NCI-H1436 (cell line): ENCODE results near the gene SLC23A2.

Experiments used
- DNase-seq: peaks from one replicate; lab custom pipeline; 2025; lab: John Stamatoyannopoulos, UW

SLC23A2 gene

GRCh38 chr20:4844751-4845465 is 156.4 kb downstream of the SLC23A2 start:
- DNase-seq = no peak

GRCh38 chr20:4844325-4844724 is 157.0 kb downstream of the SLC23A2 start:
- no peak for DNase-seq

- DNase-seq = no peak
Observed at GRCh38 chr20:4840801-4841200, 160.5 kb downstream of the SLC23A2 start.

DNA sequence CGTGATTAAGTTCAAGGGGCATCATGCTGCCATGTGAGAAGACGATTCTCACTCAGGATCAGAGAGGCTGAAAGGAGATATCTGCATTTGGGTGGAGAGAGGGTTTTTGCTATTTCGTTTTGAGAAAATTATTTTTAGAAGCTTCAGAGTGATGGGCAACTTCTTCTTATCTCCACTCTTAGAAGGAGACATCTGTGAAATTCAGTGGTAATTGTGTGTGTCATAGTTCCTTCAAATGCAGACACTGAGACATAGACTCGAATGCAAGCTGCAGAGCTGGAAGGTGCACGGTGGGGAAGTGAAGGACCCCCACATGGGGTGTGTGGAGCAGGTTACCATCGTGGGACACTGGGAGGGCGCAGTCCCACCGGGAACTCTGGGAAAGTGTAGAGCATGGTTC is 162.8 kb downstream of the SLC23A2 start:
- no peak for DNase-seq

GRCh38 chr20:4837760-4838159 is 163.6 kb downstream of the SLC23A2 start:
- DNase-seq = no peak

- no peak for DNase-seq
Observed at GRCh38 chr20:4836935-4837334, 164.4 kb downstream of the SLC23A2 start.

DNA sequence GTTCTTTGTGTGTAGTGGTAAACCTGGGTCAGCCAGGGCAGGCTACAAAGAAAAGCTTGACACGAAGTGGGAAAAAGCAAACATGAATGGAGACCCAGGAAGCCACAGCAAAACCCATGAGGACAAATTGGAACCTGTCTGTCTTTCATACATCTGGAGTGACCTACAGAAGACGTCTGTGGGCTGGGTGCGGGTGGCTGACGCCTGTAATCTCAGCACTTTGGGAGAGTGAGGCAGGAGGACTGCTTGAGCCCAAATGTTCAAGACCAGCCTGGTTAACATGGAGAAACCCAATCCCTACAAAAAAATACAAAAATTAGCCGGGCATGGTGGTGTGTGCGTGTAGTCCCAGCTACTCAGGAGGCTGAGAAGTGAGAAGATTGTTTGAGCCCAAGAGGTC is 164.8 kb downstream of the SLC23A2 start:
- no peak for DNase-seq

GRCh38 chr20:4835244-4836177 is 165.8 kb downstream of the SLC23A2 start:
- DNase-seq = no peak

DNA sequence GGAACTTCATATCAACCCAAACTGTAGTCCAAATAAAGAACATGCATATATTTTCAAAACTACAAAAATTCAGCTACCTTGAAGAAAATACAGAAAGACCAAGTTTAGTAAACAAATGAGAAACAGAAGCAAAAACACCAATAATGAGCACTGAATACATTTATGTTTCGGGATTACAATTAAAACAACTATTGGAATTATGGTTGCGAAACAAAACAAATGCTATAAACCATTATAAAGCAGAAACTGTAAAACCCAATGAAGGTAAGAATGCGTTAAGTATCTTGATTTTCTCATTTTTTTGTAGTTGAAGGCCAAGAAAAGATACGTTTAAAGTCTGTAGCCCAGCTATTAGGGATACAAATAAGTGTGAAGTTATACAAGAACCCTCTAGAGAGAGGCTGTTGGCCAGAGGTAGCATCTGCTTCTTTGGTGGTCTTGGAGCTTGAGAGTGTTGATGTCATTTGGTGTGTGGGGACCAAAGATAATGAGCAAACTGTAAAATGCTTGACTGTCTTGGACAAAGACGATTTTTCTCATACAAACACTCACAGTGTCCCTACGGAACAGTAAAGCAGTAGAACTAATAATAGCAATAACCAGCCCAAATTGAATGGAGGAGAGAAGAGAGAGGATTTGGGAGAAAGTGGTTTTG is 168.1 kb downstream of the SLC23A2 start:
- no peak for DNase-seq

GRCh38 chr20:4832469-4832868 is 168.8 kb downstream of the SLC23A2 start:
- no peak for DNase-seq

- DNase-seq = no peak
Observed at GRCh38 chr20:4830696-4831095, 170.6 kb downstream of the SLC23A2 start.

DNA sequence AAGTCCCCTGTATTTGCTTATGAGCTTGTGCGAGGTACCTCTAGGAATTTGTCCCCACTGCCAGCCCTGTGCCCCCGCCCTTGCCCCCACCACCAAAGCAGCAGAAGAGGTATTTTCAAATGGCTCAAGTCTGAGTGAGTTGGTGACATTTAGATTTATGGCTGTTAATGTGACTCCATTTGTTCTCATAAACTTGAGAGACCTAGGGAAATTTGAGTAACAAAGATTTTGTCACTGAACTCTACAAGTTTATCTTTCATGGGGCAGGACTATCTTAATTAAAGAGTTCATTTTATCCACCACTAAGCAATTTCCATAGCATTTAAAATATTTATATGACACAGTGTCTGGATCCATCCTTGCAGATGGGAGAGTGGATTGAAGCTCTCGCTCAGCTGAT is 171.1 kb downstream of the SLC23A2 start:
- no peak for DNase-seq

GRCh38 chr20:4829514-4830215 is 171.6 kb downstream of the SLC23A2 start:
- DNase-seq = no peak

- DNase-seq = no peak
Observed at GRCh38 chr20:4828830-4829513, 172.3 kb downstream of the SLC23A2 start.

DNA sequence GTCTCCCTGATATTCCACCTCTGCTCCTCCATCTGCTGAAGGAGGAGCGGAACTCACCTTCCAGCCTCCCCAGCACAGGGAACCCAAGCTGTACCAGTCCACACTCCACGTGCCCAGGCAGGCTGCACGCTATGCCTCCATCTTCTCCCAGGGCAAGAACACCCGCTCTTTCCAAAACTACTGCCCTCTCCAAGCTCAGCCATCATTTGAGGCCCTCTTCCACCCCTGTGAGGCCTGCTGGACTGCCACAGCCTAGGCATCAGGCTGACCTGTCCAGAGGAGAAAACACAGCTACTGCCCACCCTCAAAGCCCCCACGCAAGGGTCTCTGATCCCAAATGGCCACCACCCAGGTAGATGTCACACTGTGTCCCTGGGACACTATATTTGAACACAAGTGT is 179.7 kb downstream of the SLC23A2 start:
- no peak for DNase-seq

GRCh38 chr20:4820806-4821518 is 180.3 kb downstream of the SLC23A2 start:
- no peak for DNase-seq

GRCh38 chr20:4819901-4820300 is 181.4 kb downstream of the SLC23A2 start:
- no peak for DNase-seq

DNA sequence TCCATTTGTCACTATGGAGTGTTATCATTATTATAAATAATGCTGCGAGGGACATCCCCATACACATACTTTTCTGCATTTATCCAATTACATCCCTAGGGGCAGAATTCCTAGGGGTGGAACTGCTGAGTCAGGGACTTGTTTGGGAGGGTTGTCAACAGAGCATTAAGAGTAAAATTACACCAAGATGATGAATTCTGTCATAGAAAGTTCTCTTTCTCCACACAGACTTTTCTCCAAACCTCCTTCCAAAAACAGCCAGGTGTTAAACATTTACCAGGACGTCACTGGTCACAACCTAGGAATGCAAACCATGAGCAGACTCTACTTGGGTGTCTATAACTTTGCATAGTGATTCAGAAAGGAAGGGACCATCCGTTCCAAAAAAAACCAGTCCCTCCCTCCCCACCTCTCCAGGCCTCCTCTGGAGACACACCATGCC is 184.1 kb downstream of the SLC23A2 start:
- DNase-seq = no peak

GRCh38 chr20:4815628-4816027 is 185.7 kb downstream of the SLC23A2 start:
- no peak for DNase-seq

- no peak for DNase-seq
Observed at GRCh38 chr20:4814696-4815252, 186.5 kb downstream of the SLC23A2 start.
